Retinal pigment epithelial cell (primary cell): Measurements from ENCODE around the gene TIGD3.
"Not testable (repeated sequence)": the region's sequence is repeated elsewhere in the genome, so short reads cannot be mapped to it uniquely, and the experiment has no call there.

Experiments used
- DNase-seq: peaks from one replicate; pipeline ENCODE4 v3.0.0-alpha.2; 2010; ENCODE audit warnings: low read depth
- H3K4me3 ChIP-seq: 2 replicates; pipeline ENCODE4 v1.5.1; 2011; ENCODE audit warnings: mild to moderate bottlenecking, low read length, control low read depth, moderate library complexity
- CTCF ChIP-seq: conservative IDR thresholded peaks from 2 replicates; pipeline ENCODE4 v1.5.1; 2011; ENCODE audit warnings: low read depth, low read length, control low read depth, inconsistent platforms

TIGD3 gene

DNA sequence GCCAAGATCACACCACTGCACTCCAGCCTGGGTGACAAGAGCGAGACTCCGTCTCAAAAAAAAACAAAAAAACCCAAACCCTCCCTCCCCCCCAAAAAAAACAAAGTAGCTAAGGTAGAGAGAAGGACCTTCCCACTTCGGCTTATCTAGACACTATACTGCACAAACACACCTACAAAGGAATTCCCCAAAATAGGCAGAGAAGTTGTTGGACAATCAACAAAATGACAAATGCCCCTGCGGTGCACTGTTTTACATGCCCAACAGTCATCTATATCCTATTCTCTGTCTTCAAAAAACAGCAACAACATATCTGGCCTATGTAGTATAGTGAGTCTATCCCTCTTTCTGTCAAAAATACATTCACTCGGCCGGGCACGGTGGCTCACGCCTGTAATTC is 27.5 kb upstream of the TIGD3 start:
- DNase-seq = no peak
- no peak overlapping the region for H3K4me3 ChIP-seq
- no peak for TF ChIP-seq CTCF

DNA sequence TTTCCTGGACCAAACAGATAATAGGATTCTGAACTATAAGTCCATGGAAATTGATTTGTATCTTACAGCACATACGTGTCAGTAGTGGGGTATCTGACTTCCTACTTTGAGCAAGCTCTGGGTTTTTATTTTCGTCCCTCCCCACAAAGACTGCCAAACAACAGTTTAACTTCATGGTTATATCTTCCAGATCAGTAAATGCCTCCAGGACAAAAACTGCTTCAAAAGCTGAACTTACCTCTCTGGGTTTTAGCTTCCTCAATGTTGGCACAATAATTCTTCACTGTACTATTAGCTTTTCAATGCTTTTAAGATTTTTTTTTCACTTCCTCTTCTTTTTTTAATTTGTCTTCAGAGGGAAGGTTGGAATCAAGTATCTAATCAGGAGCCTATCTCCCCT is 25.1 kb upstream of the TIGD3 start:
- TF ChIP-seq CTCF = no peak
- H3K4me3 ChIP-seq = no peak overlapping the region
- no peak for DNase-seq

DNA sequence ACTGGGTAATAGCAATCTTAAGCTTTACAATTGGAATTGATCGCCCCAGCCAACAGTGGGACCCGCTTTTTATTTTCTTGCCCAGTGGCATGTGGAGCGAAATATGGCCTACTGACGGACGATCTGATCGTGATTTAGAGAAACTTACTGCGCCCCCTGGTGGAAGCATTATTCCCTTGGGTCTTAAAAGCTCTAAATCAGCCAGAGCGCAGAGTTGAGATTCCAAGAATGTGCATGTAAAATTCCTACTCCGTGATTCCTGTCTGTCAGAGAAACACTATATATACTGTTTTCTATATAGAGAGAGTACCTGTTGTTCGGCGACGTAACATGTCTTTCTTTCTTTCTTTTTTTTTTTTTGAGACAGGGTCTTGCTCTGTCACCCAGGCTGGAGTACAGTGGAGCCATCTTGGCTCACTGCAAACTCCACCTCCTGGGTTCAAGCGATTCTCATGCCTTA is 24.6 kb upstream of the TIGD3 start:
- TF ChIP-seq CTCF = peak; percentile 78
- H3K4me3 ChIP-seq = no peak overlapping the region
- DNase-seq = peak; percentile 64

GRCh38 chr11:65330544-65330943 is 24.0 kb upstream of the TIGD3 start:
- H3K4me3 ChIP-seq = no peak overlapping the region
- no peak for TF ChIP-seq CTCF
- no peak for DNase-seq

DNA sequence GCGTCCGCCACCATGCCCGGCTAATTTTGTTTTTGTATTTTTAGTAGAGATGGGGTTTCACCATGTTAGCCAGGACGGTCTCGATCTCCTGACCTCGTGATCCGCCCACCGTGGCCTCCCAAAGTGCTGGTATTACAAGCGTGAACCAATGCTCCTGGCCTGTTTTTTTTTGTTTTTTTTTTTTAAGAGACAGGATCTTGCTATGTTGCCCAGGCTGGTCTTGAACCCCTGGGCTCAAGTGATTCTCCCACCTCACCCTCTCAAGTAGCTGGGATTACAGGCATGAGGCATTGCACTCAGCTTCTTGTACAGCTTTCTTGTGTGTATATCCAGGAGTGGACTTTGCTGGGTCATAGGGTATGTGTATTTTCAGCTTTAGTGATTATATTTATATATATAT is 22.0 kb upstream of the TIGD3 start:
- not testable (repeated sequence) for DNase-seq, H3K4me3 ChIP-seq

DNA sequence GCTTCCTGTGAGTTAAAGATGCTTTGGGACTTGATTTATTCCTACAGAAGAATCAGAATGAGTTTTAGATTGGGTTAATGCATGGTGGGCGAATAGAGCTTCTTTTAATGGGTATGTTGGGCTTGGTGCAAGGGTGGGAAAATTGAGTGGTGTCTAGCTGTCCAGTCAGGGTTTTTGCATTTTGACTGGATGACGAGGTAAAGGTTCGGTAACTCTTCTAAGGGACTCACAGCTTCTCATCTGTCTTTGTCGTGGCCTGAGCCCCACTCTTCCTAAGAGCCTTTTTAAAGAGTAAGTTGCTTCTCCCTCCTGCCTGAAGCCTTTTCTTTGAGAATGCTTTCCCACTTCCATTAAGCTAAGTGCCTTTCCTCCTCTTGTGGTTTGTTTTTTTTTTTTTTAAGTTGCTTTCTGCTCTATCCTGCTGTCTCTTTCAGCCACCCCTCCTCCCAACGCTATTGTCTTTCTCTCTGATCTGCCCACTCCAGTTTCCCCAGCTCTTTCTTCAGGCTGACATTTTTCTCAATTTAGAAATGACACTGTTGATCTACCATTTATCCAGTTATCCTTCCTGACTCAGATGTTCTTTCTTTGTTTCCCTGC is 19.8 kb upstream of the TIGD3 start:
- no peak for TF ChIP-seq CTCF
- DNase-seq = no peak
- H3K4me3 ChIP-seq = peak overlapping the region; percentile 96

DNA sequence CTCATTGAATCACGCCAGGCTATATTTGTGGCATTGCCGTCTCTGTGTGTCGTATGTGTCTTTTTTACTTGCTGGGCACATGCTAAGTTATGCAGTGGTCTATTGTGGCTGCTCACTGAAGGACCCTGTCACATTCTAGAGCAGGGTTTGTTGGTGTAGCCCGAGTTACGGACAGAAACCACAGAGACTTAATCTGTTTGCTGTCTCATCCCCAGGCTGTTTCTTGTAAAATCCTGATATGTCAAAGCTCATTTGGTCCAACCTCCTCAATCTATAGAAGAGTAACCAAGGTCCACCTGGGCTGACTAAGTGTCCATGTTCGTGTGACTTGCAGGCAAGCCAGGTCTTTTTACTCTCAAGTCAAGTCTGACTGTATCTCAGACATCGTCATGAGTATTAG is 15.9 kb upstream of the TIGD3 start:
- no peak overlapping the region for H3K4me3 ChIP-seq
- no peak for TF ChIP-seq CTCF
- DNase-seq = no peak

- H3K4me3 ChIP-seq = no peak overlapping the region
- no peak for DNase-seq
- no peak for TF ChIP-seq CTCF
These were observed 14.3 kb upstream of the TIGD3 start for GRCh38 chr11:65340226-65340625.
